ENCODE data around the gene OR2T10.
"Not testable (repeated sequence)": the region's sequence is repeated elsewhere in the genome, so short reads cannot be mapped to it uniquely, and the experiment has no call there.

The OR2T10 gene

DNA sequence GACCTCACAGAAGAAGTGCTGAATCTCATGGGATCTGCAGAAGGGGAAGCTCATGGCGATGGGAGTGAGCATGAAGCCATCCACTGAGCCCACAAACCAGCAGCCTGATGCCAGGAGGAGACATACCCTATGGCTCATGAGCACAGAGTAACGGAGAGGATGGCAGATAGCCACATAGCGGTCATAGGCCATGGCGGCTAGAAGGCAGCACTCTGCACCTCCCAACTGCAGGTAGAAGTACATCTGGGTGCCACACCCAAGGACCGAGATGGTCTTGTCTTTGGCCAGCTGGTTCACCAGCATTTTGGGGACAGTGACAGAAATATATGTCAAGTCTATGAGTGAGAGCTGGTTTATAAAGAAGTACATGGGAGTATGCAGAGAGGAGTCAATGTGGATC, 4.3 kb downstream of the OR2T10 start:
- DNase-seq (ENCODE audit: low read depth in 3 of 3) = no peak

- no peak for DNase-seq (ENCODE audit: low read depth in 3 of 3)
Observed at GRCh38 chr1:248592655-248593054, 4.8 kb downstream of the OR2T10 start.

DNA sequence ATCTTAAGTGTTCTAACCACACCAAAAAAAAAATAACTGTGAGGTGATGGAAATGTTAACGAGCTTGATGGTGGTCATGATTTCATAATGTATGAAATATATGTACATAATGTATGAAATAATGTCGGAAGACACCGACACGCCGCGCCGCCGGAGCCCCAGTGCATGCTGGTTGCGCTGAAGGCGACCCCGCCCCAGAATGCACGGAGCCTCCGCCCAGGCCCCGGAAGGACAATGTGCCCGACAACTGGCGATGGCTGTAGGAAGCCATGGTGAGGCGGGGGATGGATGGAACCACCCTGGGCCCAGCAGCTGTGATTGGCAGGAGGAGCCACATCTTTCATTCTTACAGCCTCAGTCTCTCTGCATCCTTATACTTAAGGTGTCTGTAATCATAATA, 7.4 kb downstream of the OR2T10 start:
- no peak for DNase-seq (ENCODE audit: low read depth in 3 of 3)

DNA sequence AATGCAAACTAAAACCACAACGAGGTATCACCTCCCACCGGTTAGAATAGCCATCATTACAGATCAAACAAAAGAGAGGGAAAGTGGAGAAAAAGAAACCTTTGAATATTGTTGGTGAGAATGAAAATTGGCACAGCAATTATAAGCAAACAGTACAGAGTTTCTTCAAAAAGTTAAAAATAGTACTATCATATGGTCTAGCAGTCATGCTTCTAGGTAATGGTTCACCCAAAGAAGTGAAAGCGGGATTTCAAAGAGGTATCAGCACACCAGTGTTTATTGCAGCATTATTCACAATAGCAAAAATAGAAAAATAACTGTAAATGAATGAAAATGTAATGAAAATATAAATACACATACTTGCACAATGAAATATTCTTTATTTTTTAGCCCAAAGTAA, 8.2 kb downstream of the OR2T10 start:
- DNase-seq (ENCODE audit: low read depth in 3 of 3) = no peak

DNA sequence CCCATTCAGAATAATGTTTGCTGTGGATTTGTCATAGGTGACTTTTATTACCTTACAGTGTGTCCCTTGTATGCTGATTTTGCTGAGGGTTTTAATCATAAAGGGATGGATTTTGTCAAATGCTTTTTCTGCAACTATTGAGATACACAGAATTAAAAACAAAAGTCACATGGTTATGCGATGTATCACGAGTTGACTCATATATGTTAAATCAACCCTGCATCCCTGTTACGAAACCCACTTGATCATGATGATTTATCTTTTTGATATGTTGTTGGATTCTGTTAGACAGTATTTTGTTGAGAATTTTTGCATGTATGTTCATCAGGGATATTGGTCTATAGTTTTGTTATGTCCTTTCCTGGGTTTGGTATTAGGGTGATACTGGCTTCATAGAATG, 12.2 kb downstream of the OR2T10 start:
- no peak for DNase-seq (ENCODE audit: low read depth in 3 of 3)

DNA sequence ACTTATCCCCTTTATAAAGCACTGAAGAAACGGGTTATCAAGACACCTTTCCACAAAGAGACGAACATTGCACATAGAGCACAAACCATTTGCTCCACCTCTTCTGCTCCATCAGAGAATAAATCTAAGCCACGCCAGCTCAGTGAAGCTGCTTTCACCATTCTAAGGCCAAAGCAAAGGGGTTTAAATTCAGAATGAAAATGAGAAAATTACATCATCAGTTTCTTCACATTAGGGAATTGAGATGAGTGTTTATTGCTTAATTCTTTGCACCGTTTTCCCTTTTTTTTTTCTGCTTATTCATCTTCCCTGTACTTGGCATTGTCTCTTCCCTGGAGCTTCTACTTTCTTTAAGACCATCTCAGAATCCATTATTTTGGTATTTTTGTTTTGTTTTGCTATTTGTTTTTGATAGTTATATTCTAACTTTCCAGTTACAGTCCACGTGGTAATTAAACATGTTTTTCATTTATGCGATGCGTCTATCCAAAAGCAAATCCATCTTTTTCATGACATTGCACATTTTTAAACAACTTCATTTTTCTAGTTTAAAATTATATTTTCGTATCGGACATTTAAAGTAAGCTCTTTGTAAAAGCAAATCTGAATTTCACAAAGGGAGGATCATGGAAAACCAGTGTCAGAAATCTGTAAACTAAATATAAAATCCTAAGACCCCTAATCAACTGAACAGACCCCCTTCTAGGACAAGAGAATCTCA, 21.1 kb downstream of the OR2T10 start:
- DNase-seq (ENCODE audit: low read depth in 3 of 3) = no peak

DNA sequence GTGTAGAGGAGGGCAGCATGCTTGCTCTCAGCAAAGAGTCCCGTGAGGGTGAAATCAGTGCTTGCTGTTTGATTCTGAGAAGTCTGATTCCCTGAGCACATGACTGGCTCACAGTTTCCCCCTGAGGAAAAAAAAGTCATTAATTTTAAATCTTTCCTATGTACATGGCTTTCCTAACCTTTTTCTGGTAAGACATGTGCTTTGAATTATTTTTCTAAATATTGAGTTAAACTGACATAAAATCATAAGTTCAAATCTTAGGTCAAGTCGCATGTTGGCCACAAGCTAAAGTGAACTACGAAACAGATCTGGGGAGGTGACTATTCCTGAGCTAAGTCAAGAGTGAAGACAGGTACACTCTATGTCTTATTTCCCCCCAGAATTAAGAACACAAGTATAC, 22.8 kb downstream of the OR2T10 start, which contains the start of gene OR2T34:
Gene OR2T34 (minus strand): TSS at position 101 of the 400 bp plus-strand sequence. CDS start 0 bp downstream, at position 101.
- DNase-seq (ENCODE audit: low read depth in 3 of 3) = not testable (repeated sequence)

- DNase-seq (ENCODE audit: low read depth in 3 of 3) = not testable (repeated sequence)
Observed at GRCh38 chr1:248573856-248574255, 23.6 kb downstream of the OR2T10 start.

DNA sequence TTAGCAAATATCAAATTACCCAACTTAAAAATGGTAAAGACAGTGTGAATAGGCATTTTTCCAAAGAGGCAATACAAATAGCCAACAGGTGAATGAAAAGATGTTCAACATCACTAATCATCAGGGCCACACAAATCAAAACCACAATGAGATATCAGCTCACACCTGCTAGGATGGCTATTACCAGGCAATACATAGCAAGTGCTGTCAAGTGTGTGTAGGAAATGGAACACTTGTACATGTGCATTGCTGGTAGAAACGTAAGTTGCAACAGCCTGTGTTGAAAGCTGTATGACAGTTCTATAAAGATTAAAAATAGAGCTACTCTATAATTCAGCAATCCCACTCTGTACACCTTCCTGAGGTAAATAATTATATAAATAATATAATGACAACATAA, 25.5 kb downstream of the OR2T10 start:
- DNase-seq (ENCODE audit: low read depth in 3 of 3) = not testable (repeated sequence)

DNA sequence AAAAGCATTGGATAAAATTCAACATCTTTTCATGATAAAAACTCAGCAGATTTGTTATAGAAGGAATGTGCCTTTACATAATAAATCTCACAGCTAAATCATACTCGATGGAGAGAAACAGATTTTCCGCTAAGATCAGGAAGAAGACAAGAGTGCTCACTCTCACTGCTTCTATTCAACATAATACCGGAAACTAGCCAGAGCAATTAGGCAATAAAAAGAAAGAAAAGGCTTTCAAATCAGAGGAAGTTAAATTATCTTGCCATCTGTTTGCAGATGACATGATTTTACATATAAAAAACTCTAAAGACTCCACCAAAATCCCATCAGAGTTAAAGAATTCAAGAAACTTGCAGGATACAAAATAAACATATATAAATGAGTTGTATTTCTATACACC, 26.7 kb downstream of the OR2T10 start:
- not testable (repeated sequence) for DNase-seq (ENCODE audit: low read depth in 3 of 3)

DNA sequence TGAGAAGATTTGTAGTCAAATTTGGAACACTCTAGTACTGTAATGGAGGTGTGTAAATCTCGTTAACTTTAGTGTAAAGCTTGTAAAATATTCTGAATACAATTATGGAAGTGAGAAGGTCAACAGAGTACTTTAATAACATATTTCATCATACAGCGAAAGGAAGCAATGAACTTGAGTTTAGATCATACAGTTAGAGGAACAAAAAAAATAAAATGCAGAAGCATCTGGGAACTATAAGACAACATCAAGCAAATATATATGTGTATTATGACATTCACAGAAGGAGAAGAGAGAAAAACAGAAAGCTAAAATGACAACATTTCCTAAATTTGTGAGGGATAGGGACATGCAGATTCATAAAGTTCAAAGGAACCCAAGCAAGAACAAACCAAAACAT, 28.5 kb downstream of the OR2T10 start:
- not testable (repeated sequence) for DNase-seq (ENCODE audit: low read depth in 3 of 3)

- DNase-seq (ENCODE audit: low read depth in 3 of 3) = not testable (repeated sequence)
Observed at GRCh38 chr1:248565530-248566373, 31.7 kb downstream of the OR2T10 start.

- not testable (repeated sequence) for DNase-seq (ENCODE audit: low read depth in 3 of 3)
Observed at GRCh38 chr1:248562672-248563071, 34.8 kb downstream of the OR2T10 start, which contains the start of gene OR2T29. Gene OR2T29 (minus strand): TSS chr1:248562772. CDS start chr1:248559491, 3,281 bp downstream.

- not testable (repeated sequence) for DNase-seq (ENCODE audit: low read depth in 3 of 3)
Observed at GRCh38 chr1:248551027-248551426, 46.5 kb downstream of the OR2T10 start.

DNA sequence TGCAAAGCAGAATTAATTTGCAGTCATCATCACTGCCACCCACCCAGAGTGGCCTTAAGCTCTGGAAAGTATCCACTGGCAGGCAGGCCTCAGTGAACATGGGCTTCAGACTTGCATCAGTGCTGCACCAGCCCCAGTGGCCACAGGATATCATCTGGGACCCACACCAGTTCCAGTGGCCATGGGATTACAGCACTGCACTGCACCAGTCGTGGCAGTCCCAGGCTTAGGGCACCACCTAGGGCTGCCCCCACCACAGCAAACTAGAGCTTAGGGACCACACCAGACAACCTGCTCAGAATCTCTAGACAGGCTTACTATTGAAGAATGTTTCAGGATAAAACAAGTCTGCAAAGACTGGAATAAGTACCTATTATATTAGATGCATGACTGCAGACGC, 50.1 kb downstream of the OR2T10 start:
- DNase-seq (ENCODE audit: low read depth in 3 of 3) = not testable (repeated sequence)

Data from stimulated activated CD4-positive, alpha-beta T cell treated with anti-CD3 and anti-CD28 coated beads, TNF-alpha, amount 100 ng/mL, for 48 hours (primary cell).